Measurements from ENCODE around the gene SLC20A1.

SLC20A1 gene

DNA sequence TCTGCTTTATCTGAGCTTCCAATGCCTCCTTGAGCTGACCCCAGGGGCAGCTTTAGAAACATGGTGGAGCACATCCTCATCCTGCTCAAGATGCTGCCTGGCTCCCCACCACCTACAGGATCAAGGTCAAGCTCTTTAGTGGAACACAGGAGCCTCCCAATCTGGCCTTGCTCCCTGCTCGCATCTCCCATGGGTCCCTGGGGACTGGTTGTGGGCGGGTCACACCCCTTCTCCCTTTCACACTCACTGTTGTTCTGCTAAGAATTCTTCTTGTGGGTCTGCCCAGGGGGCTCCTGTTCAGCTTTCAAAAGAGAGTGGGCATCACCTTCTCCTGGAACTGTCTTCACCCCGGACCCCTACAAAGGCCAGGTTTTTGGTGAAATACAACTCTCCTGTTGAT lies 66.7 kb downstream of the SLC20A1 start:
- TF ChIP-seq POLR2AphosphoS5 (IDR thresholded peaks at IDR 0.05; ENCODE audit: low read depth, low read length), result no peak
- TF ChIP-seq FOXP2 (optimal IDR thresholded peaks at IDR 0.05; ENCODE audit: borderline replicate concordance, extremely low read depth, extremely low read length, insufficient read depth), result no peak
- TF ChIP-seq TAF1 (IDR thresholded peaks at IDR 0.05; ENCODE audit: borderline replicate concordance, insufficient read depth, low read length), result no peak
- TF ChIP-seq REST (IDR thresholded peaks at IDR 0.05; ENCODE audit: insufficient read depth in 1 of 2, low read depth in 2 of 2, low read length in 2 of 2), result no peak
- TF ChIP-seq SIN3A (IDR thresholded peaks at IDR 0.05; ENCODE audit: borderline replicate concordance, insufficient read depth, low read length), result no peak

DNA sequence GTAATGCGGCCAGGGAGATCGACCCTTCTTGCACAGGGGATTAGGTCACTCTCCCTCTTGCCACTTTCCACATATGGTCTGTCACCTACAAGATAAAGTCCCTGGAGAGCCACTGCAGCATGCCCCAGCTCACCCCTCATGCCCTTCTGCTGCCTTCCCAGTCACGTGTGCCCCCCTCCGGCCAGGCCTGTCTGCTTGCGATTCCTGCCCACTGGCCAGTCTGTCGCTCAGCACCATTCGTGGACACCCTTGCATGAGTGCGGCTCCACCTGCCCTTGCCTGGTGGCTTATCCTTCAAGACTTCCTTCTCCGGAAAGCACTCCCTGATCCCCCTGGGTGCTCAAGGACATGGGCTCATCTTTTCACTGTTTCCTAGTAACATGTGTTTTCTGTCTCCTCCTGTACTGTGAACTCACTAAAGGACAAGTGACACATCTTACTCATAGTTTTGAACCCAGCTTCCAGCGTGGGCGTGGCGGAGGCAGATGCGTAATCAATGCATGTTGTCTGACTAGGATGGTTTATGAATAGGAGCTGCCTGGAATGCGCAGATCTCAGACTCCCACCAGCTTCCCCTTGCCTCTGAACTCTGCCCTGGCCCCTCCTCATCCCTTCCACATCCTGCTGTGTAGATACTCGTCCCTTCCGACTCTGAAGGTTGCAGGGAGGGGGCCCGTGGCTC lies 67.3 kb downstream of the SLC20A1 start:
- TF ChIP-seq SIN3A (IDR thresholded peaks at IDR 0.05; ENCODE audit: borderline replicate concordance, insufficient read depth, low read length) (no peak), FOXP2 (optimal IDR thresholded peaks at IDR 0.05; ENCODE audit: borderline replicate concordance, extremely low read depth, extremely low read length, insufficient read depth) (peak; percentile 64)

Measured in PFSK-1 (cell line).